ENCODE measurements around the gene NLGN1.

- TF ChIP-seq, protein P1, sequence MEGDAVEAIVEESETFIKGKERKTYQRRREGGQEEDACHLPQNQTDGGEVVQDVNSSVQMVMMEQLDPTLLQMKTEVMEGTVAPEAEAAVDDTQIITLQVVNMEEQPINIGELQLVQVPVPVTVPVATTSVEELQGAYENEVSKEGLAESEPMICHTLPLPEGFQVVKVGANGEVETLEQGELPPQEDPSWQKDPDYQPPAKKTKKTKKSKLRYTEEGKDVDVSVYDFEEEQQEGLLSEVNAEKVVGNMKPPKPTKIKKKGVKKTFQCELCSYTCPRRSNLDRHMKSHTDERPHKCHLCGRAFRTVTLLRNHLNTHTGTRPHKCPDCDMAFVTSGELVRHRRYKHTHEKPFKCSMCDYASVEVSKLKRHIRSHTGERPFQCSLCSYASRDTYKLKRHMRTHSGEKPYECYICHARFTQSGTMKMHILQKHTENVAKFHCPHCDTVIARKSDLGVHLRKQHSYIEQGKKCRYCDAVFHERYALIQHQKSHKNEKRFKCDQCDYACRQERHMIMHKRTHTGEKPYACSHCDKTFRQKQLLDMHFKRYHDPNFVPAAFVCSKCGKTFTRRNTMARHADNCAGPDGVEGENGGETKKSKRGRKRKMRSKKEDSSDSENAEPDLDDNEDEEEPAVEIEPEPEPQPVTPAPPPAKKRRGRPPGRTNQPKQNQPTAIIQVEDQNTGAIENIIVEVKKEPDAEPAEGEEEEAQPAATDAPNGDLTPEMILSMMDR (IDR thresholded peaks at IDR 0.05; ENCODE audit: low read length), result no peak
- no peak for TF ChIP-seq EZH2 (IDR thresholded peaks at IDR 0.05; ENCODE audit: borderline replicate concordance, low read length)
Observed at GRCh38 chr3:173932624-173933023, 535.1 kb downstream of the NLGN1 start.

All from OCI-LY1 (cell line).